Stimulated activated CD8-positive, alpha-beta memory T cell treated with anti-CD3 and anti-CD28 coated beads, Interleukin-2, amount 100 ng/mL, for 48 hours (primary cell): ENCODE results near the gene OR2L8.

Experiments
- DNase-seq, 2 donors: peaks; one replicate each; pipeline ENCODE4 v3.0.0-alpha.2; 2020; ENCODE audit warnings: low read depth in 2 of 2

The OR2L8 gene, protein sequence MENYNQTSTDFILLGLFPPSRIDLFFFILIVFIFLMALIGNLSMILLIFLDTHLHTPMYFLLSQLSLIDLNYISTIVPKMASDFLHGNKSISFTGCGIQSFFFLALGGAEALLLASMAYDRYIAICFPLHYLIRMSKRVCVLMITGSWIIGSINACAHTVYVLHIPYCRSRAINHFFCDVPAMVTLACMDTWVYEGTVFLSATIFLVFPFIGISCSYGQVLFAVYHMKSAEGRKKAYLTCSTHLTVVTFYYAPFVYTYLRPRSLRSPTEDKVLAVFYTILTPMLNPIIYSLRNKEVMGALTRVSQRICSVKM

DNA sequence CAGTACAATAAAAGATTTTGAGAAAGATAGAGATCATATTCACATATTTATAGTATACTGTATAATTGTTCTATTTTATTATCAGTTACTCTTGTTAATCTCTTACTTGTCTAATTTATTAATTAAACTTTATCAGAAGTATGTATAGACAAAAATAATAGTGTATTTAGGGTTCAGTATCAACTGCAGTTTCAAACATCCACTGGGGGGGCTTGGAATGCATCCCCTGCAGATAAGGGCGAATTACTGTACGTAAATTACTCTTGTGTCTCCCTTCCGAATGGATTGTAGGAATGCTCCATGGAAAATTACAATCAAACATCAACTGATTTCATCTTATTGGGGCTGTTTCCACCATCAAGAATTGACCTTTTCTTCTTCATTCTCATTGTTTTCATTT lies at the start of gene OR2L8:
Gene OR2L8 (plus strand): TSS at position 301 of the 400 bp plus-strand sequence. CDS start 0 bp downstream, at position 301.
- no peak for DNase-seq

DNA sequence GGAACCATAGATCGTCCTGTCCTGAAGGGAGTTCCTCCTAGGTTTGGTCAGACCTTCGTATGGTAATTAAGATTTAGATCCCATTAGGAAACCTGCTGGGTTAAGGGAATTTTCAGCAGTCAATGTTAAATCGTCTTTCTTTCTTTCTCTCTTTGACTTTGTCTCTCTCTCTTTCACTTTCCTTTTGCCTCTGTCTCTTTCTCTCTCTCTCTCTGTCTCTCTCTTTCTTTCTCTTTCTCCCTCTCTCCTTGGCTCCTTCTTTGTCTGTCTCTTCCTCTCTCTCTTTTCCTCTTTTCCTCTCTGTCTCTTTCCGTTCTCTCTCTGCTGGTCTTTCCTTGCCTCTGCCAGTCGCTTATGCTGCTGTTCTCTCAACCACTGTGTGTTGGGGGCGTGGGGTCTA lies 44.5 kb upstream of the OR2L8 start:
- DNase-seq: no peak

DNA sequence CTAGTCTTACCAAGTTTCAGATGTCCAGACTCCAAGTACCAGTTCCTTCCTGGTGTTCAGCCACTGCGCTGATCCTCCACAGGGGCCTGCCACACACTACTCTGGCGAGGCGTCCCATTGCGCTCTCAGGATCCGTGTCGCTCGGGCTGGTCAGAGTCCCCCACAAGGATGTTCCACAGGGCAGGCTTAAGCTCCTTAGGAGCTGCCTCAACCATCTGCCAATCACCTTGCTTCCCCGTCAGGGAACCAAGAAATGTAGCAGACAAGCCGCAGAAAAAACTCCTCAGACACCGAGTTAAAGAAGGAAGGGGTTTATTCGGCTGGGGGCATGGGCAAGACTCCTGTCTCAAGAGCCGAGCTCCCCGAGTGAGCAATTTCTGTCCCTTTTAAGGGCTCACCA lies 43.5 kb upstream of the OR2L8 start:
- DNase-seq: no peak

DNA sequence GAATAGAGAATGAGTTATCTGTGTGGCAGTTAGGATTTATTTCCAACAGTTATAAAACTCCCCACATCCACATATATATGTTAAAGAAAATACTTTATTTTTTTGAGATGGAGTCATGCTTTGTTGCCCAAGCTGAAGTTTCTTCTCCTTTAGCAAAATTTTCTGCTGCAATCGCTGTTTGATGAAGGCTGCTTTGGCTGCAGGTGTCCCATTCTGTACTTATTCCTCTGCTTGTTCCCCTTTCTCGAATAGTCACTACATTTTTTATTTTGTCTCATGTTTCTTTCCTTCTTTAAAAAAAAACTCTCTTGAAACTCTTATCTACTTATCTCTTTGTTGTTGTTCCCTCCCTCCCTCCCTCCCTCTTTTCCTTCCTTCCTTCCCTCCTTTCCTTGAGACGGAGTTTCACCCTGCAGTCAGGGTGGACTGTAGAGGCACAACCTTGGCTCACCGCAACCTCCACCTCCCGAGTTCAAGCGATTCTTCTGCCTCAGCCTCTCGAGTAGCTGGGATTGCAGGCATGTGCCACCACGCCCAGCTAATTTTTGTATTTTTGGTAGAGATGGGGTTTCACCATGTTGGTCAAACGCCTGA lies 42.7 kb upstream of the OR2L8 start:
- no peak for DNase-seq

DNA sequence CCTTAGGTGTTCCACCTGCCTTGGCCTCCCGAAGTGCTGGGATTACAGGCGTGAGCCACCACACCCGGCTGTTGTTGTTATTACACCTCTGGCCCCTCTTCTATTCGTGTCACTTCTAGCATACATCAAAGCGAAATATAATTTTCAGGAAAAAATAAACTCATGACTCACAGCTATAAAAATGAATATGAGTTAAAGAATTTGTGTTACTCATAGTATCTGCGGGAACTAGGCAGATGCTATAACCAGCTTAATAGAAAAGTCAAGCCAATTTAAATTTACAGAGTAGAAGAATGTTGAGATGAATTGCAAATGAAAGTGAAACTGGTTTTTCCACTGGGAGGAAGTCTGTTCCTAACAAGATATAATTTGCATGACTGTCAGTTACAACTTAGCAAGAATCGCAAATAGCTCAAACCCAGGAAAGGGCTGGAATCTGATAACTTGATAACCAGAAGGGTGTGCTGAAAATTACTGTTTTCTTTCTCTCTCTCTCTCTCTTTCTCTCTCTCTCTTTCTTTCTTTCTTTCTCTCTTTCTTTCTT lies 42.1 kb upstream of the OR2L8 start:
- DNase-seq: no peak

DNA sequence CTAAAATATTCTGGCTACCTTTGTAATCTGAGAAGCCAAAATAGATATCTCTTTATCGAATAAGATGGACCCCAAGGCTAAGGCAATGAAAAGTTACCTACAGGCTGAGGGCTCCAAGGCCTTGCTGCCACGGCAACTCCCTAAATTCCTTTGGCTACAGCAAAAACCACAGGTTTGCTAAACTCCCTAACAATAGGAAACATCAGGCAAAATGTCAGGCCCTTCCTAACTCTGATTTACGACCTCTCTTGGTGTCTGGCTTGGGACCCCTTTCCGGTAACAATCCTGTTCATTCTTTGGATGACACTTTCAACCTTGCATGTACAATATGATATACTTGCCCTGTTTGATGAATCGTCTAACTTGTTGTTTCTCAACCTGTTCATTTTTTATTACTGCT lies 39.9 kb upstream of the OR2L8 start:
- DNase-seq: no peak

DNA sequence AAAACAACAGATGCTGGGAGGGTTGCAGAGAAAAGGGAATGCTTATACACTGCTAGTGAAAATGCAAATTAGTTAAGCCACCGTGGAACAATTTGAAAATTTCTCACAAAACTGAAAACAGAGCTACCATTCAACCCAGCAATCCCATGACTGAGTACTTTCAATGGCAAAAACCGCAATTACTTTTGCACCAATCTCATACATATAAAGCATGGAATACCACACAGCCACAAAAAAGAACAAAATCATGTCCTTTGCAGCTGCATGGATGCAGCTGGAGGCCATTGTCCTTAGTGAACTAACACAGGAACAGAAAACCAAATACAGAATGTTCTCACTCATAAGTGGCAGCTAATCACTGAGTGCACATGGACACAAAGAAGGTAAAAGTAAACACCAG lies 34.9 kb upstream of the OR2L8 start:
- no peak for DNase-seq

DNA sequence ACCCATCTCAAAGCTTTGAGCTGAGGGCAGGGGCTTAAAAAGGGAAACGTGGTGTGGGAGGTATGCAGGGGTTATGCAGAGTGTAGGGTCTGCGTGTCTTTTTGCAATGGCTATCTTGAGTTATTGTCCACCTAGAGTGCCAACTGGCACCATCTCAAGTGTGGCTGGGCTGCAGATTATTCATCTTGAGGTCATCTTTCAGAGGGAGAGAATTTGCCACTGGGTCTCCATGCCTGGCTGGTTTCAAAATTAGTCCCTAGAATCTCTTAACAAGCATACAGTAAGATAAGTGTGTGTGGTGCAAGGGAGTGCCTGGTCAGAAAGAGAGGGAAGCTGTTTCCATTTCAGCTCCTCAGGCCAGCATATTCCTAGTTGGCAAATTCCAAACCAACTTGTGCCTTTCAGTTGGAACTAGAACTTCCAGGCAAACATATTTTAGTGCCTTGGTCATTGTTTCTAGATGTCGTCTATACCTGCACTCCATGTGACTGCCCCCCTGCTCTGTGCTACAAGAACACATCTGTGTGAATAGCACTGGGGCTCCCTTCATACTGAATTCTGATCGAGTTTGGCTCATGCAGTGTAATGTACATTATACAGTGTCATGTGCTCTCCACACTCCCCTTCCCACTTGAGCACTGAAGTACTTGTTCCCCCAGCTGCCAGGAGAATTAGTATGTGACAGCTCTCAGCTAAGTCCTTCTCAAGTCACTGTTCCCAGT lies 33.6 kb upstream of the OR2L8 start:
- DNase-seq: no peak

DNA sequence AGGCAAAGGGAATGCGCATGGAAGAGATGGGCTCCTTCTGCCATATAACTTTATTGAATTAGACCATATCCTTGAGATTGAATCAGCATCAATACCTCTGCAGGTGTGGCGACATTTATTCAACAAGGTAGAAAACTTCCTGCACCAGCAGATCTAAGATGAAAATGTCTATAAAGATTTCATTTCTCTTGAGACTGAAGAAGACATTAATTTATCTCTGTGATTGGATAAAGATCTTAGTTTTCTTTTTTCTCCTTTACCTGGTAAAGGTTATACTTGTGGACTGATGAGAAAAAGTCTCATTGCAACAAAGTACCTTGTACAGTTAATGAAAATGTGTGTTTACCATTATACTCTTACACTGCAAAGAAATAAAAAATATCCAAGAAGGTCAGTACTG lies 28.7 kb upstream of the OR2L8 start, which contains the start of gene OR2T8:
Gene OR2T8 (plus strand): TSS at position 301 of the 400 bp plus-strand sequence. CDS start 766 bp downstream, outside the sequence.
- no peak for DNase-seq

DNA sequence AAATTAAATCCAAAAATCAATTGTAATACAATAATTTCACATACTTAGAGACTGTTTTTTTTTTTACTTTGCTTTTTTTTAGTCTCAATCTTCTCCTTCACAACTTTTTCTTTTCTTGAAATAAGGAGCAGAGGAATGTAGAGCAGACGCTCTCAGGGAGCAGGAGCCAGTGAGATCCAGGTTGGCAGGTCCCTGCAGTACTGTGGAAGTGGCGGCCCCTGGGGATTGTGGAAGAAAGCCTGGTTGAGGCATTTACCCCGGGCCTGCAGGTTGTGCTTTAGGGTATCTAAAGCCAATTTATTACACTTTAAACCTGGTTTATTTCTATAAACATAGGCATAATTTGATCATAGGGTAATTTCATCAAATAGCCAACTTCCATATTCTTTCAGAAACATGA lies 24.7 kb upstream of the OR2L8 start:
- no peak for DNase-seq

DNA sequence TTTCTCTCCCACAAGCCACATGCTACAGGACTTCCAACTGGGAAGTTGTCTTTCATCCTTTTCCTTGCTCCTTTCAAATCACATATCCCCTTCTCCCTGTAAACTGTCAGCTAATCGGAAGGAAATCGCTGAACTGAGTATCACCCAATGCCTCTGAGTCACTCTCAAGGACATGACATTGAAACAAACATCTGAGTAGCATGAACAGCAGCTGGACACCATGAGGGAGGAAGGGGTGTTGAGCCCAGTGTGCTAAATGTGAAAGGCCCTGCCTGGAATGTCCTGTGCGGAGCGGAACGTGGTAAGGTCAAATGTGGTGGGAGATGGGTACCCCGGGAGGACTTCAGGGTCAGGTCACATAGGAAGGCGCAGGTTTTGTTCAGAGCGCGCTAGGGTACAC lies 23.8 kb upstream of the OR2L8 start, which contains the start of gene OR2AJ1:
Gene OR2AJ1 (plus strand): TSS at position 22 of the 400 bp plus-strand sequence. CDS start 8,880 bp downstream, outside the sequence.
- DNase-seq: no peak

DNA sequence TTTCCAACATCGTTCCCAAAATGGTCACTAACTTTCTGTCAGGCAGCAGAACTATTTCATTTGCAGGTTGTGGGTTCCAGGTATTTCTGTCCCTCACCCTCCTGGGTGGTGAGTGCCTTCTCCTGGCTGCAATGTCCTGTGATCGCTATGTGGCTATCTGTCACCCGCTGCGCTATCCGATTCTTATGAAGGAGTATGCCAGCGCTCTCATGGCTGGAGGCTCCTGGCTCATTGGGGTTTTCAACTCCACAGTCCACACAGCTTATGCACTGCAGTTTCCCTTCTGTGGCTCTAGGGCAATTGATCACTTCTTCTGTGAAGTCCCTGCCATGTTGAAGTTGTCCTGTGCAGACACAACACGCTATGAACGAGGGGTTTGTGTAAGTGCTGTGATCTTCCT lies 14.7 kb upstream of the OR2L8 start:
- no peak for DNase-seq

DNA sequence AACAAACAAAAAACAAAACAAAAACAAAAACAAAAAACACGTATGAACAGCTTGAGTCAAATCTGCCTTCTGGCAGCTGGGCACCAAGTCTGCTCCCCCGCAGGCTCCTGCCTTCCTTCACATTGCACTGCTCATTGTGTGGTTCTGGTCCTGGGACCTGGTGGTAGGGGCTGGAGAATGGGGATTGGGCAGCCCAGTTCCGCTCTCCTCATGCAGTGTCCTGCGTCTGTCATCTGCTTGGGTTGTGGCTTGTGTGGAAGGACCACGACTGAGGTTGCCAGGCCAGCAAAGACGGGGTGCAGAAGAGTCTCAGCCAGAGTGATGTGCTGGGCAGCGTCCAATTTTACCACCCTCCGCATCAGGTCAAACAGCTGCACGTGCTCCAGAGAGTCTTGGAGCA lies 12.9 kb upstream of the OR2L8 start:
- no peak for DNase-seq

DNA sequence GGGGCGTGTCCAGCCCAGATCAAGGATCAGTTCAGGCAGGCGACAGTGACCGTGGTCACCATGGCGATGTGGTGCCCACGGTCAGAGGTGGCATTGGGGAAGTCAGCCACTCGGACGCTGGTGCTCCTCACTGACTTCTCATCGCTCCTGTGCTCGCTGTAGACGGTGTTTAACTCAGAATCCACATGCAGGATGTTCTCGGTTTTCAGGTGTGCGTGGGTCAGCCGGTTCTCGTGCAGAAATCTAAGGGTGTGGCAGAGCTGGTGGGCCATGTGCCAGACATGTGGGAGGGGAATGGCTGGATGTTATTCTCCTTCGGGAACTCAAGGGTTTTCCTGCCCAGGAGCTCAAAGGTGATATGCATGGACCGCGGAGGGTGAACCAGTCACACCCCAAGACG lies 12.2 kb upstream of the OR2L8 start:
- DNase-seq: no peak

DNA sequence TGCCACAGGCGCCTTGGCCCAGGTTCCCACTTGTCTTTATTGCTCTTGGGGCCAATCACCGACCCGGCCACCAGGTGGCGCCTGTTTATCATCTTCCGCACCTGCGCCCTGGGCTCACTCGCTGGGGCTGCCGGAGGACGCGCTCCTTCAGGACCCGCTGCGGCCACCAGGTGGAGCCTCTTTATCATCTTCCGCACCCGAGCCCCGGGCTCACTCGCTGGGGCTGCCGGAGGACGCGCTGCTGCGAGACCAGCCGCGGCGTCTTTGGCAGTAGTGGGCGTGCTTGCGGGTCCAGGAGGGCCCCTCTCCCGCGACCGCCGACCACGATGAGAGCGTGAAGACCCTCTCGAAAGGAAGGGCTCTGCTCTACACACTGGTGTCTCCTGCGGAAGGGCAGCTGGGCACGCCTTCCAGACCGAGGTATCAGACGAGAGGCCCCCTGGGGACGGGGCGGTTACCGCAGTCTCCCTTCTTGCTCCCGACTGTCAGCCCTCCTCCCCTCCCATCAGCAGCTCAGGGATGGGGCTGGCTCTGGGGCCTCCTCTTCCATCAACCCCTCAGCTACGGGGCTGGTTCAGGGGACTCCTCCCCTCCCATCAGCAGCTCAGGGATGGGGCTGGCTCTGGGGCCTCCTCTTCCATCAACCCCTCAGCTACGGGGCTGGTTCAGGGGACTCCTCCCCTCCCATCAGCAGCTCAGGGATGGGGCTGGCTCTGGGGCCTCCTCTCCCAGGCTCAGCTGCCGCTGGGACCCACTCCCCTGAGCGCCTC lies 11.5 kb upstream of the OR2L8 start:
- DNase-seq: peak; percentile 91 to 94

DNA sequence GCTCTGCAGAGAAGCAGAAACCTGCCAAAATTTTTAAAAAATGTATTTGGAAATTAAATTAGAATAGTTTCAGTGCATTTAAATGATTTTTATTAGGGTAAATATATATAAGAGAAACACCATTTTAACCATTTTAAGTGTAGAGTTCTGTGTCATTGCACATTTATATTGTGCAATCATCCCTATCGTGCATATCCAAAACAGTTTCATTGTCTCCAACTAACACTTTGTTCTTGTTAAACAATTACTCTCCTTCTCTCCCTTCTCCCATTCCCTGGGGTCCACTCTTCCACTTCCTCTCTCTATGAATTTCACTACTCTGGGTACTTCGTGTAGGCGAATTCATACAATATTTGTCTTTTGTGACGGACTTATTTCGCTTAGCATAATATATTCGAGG lies 6.0 kb upstream of the OR2L8 start:
- DNase-seq: no peak

DNA sequence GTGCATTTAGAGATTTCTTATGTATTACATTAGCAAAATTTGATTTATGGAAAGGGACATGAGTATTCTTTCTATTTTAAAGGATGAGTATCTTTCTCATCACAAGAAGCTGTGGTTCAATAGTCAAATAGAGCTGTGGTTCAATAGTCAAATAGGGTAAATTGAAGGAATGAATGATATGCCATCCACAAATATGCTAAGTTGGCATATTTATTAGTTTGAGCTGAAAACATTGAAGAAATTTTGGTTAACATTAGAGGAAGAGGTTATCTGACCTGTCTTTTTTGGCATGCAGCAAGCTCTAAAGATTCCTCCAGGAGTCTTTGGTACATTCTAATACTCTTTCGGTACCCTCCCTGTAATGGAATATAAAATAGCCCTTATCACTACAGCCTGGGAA lies 4.8 kb downstream of the OR2L8 start:
- DNase-seq: no peak

DNA sequence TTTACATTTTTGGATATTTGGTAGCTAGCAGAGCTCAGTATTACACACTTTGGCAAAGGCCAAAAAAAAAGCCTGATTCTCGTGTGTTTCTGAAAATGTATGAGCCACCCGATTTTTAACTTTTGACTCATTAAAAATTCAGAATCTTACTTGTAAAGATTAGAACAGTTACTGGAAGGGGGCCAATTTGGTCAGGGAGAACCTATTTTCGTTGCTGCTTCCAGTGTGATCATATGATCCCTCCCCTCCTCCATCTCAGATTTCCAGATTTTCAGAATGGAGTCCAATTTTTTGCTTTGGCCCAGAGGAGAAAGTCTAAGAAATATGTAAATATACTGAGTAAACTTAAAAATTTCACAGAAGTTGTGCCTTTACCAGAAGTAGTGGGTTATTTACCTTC lies 13.1 kb downstream of the OR2L8 start:
- DNase-seq: no peak

DNA sequence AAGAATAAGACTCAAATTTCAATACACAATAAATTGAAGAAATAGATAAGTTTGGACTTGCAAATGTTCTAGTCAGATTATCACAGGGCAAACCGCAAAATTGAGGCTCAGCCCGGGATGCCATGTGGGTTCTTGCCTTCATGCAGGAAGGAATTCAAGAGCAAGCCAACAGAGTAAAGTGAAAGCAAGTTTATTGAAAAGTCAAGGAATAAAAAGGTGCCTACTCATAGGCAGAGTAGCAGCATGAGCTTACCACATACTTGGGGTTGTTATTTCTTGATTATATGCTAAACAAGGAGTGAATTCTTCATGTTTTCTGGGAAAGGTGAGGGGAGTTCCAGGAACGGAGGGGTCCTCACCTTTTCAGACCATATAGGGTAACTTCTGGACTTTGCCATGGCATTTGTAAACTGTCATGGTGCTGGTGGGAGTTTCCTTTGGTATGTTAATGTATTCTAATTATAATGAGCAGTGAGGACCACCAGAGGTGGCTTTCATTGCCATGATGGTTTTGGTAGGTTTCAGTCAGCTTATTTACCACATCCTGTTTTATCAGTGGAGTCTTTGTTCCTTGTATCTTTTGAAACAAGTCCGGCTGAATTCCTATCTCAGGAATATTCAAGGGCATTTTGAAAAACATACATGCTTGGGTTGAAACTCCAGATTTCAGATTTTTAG lies 14.4 kb downstream of the OR2L8 start:
- no peak for DNase-seq

DNA sequence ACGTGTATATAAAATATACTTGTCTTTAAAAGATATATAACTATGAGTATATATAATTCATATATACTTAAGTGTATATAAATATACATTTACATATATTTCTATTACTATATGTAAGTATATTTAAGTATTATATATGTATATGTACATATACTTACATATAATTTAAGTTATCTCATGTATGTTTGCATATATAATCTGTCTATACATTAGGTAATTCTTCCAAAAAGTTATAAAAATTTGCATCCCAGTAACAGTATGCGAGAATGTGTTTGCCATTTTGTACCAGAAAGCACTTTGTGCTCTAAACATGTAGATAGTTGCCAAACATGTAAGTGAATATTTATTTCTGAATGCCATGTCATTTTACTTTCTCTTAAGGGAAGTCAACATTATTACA lies 16.3 kb downstream of the OR2L8 start, which contains the start of gene OR2AK2:
Gene OR2AK2 (plus strand): TSS at position 301 of the 400 bp plus-strand sequence. CDS start 144 bp downstream, outside the sequence.
- no peak for DNase-seq
